ENCODE results near the gene GDA.

The GDA gene

GRCh38 chr9:72150661-72151060 is 1.4 kb downstream of the GDA start:
- no peak for DNase-seq (ENCODE audit: low read depth)

DNA sequence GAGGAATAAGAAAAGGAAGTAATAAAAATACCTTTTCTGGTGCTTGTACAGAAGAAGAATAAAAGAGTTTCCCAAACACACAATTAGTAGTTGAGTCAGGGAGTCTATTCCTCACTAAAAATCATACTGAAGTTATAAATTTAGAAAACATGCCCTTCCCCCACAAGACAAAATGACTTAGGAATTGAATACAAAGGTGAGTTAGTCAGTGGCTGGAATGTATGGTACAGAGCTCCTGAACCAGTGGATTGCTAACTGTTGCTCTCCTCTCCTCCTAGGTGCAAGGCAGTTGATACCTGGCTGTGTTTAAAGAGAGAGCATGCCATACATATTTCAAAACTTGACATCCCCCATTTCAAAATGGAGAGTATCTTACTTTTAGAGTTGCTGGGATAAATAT is 1.9 kb downstream of the GDA start:
- no peak for DNase-seq (ENCODE audit: low read depth)

GRCh38 chr9:72154468-72155285 is 5.4 kb downstream of the GDA start:
- DNase-seq (ENCODE audit: low read depth): no peak

DNA sequence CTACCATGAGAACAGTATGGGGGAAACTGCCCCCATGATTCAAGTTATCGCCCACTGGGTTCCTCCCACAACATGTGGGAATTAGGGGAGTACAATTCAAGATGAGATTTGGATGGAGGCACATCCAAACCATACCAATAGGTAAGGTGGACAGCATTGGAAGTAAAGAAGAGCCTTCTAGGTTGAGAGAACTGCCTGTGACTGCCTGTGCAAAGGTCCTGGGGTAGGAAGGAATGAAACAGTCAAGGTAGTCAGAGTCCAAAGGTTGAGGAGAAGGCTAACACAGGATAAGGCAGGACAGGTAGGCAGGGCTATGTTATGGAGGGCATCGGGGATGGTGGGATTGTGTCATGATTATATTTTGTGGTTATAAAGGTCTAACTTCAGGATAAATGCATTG is 6.1 kb downstream of the GDA start:
- DNase-seq (ENCODE audit: low read depth): no peak

DNA sequence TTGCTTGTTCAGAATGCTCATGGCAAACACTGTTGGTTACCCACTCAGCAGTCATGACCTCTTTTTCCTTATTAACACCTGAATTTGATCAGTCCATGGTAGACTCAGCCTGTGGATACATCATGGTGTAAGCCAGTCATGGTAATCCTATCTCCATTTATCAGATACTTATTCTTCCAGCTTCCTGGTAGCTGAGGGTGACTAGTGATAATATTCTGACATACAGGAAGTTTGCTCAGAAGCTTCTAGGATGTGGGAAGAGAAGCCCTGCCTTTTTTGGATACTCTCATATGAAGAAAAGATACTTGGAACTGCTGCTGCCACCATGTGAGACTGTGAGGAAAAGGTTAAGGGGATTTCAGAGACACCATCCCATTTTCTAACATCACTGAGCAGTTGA is 7.3 kb downstream of the GDA start:
- no peak for DNase-seq (ENCODE audit: low read depth)

DNA sequence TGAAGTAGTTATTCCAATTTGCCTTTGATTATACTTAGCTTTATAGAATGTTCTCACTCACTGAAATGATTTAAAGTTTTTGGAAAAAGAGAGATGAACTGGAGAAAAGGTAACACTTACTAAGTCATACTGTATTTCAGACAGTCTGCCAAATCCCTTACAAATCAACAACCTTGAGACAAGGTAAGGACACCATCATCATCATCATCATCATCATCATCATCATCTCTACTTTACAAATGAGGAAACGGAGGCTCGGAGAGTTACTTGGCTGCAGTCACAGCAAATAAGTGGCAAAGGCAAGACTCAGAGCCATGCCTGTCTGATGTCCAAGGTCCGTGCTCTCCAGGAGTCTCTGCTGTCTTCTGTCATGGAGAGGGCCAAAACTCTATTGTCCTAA is 9.4 kb downstream of the GDA start:
- DNase-seq (ENCODE audit: low read depth): no peak

DNA sequence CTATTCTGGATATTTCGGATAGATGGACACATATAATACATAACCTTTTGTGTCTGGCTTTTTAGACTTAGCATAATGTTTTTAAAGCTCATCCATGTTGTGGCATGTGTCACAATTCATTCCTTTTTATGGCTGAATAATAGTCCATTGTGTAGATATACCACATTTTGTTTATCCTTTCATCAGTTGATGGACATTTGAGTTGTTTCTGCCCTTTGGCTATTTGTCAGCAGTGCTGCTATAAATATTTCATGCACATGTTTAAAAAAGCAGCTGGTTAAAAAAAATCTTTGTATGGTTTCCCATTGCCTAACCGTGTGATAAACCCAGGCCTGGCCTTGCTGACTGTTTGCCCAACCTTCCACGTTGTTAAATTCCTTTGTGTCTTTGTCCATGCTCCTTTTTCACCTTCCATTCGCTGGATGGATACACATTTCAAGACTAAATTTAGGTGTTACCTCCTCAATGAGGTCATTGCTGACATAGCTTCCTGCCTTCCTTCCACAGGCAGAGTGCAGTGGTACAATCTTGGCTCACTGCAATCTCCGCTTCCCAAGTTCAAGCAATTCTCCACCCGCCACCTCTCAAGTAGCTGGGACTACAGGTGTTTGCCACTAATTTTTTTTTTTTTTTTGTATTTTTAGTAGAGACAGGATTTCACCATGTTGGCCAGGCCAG is 11.3 kb downstream of the GDA start:
- no peak for DNase-seq (ENCODE audit: low read depth)

GRCh38 chr9:72165326-72165725 is 16.1 kb downstream of the GDA start:
- no peak for DNase-seq (ENCODE audit: low read depth)

- DNase-seq (ENCODE audit: low read depth): no peak
Measured at GRCh38 chr9:72165821-72166547, 16.7 kb downstream of the GDA start.

DNA sequence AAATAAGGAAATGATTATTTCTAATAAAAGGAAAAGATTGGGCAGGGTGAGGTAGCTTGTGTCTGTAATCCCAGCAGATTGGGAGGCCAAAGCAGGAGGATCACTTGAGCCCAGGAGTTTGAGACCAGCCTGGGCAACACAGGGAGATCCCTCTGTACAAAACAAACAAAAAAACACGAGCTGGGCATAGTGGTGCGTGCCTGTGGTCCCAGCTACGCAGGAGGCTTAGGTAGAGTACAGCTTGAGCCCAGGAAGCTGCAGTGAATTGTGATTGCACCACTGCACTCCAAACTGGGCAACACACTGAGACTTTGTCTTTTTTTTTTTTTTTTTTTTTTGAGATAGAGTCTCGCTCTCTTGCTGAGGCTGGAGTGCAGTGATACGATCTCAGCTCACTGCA is 18.8 kb downstream of the GDA start:
- DNase-seq (ENCODE audit: low read depth): no peak

- no peak for DNase-seq (ENCODE audit: low read depth)
Measured at GRCh38 chr9:72169178-72169577, 19.9 kb downstream of the GDA start.

DNA sequence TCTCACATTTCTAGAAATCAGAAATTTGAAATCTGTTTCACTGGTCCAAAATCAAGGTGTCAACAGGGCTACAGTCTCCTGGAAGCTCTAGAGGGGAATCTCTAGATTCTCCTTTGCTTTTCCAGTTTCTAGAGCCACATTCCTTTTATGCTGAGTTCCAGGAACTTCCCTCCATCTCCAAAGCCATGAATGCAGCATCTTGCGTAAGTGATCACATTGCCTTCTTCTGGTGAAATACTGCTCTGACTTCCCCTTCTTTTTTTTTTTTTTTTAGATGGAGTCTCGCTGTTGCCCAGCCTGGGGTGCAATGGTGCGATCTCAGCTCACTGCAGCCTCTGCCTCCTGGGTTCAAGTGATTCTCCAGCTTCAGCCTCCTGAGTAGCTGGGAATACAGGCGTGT is 23.8 kb downstream of the GDA start:
- no peak for DNase-seq (ENCODE audit: low read depth)

DNA sequence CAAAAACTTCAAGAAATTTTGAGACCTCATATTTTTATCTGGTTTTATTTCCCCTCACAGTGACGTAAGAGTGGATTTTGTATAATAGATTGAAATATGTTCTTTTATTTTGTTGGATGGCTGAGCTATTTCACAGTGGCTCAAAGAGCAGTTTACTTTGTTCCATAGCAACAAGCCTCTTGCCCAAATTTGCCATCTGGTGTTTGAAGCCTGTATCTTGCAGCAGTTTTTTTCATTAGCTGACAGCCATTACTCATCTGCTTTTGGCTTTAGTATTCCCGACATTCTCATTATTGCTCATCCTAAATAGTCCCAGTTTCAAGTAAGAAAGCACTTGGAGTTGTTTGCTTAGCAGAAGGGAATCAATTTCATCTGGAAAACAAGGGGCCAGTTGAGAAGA is 36.3 kb downstream of the GDA start:
- no peak for DNase-seq (ENCODE audit: low read depth)

DNA sequence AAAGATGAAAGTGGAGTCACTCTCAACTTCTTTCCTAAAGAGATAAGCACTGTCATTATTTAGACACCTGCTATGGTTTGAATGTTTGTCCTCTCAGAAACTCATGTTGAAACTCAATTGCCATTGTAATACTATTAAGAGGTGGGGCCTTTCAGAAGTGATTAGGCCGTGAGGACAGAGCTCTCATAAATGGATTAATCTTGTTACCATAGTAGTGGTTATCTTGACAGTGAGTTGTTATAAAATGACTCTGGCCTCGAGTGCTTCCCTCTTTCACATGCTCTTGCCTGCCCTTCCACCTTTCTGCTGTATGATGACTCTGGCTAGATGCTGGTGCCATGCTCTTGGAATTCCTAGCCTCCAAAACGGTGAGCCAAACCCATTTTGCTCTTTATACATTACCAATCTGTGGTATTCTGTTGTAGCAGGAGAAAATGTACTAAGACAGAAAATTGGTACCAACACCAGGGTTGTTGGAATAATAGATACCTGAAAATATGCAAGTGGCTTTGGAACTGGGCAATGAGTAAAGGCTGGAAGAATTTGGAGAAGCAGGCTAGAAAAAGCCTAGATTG is 38.0 kb downstream of the GDA start:
- no peak for DNase-seq (ENCODE audit: low read depth)

DNA sequence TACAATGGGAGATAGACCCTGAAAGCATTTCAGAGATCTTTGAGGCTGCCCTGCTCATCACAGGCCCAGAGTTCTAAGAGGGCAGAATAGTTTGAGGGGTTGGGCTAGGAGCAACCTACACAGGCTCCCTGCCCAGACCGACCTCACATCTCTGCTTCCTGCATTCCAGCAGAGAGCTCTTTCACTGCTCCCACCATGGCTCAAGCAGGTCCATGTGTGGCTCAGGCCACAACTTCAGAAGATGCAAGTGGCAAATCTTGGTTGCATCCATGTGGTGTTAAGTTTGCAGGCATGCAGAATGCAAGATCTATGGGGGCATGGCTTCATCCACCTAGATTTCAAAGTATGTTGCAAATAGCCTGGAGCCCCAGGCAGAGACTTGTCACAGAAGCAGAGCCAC is 39.0 kb downstream of the GDA start:
- DNase-seq (ENCODE audit: low read depth): no peak

DNA sequence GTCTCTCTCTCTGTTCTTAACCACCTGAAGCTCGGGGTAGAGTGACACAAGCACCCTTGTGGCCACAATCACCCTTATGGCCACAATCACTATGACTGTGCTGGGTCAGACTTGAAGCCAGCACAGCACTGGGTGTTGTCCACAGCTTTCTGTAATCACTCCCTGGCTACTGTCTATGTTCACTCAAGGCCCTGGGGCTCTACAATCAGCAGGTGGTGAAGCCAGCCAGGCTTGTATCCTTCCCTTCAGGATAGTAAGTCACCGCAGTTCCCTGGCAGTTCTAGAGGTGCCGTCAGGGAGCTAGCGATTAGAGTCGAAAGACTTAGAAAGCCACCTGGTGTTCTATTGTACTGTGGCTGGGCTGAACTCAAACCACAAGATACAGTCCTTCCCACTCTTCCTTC is 44.2 kb downstream of the GDA start:
- no peak for DNase-seq (ENCODE audit: low read depth)

DNA sequence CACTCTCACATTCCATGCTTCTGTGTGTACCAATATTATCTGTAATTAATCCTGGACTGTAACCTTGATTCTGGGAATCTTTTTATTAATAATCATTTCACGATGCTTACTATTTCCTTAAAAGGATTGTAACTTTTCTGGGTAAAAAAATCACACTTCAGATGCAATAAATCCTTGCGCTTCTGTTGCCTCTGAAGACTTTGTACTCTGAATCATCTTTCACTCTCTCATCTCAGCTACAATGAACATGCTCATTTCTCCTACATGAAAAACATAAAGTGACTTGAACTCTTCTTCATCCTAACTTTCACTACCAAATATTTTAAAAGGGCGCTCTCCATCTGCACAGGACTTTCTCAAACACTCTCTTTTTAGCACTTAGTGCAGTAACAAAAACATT is 50.0 kb downstream of the GDA start:
- no peak for DNase-seq (ENCODE audit: low read depth)

DNA sequence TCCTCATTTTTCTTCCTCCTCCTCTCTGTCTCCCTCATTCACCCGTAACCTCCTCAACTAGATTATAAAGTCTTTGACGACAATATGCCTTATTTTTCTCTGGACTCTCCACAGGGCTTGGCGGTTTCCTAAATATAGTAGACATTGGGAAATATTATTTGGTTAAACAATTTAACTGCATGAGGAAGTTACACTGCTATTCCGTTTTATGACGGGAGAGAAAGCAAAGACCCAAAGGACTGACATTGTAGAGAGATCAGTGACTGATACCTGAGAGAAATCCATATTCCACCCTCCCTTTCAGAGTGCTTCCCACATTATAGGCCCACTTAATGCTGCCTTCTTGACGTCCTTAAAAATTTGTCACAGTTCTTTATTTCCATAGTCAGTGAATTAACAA is 51.2 kb downstream of the GDA start:
- no peak for DNase-seq (ENCODE audit: low read depth)

DNA sequence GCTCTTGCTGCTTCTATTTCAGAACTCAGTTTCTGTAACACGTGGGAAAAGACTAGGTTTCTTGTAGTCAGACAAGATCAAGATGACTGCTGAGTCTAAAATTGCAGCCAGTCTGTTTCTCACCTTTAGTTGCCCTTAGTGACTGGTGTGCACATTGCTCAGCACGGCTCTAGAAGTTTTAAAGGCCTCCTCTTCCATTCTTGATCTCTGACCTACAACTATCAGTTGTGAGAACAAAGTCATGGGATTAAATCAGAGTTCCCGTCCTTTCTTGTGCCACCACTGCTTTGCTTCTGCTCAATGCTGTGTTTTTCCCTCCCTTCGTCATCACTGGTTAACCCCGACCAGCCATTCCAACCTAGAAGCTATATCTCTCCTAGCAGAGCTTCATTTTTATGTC is 52.8 kb downstream of the GDA start:
- DNase-seq (ENCODE audit: low read depth): no peak

DNA sequence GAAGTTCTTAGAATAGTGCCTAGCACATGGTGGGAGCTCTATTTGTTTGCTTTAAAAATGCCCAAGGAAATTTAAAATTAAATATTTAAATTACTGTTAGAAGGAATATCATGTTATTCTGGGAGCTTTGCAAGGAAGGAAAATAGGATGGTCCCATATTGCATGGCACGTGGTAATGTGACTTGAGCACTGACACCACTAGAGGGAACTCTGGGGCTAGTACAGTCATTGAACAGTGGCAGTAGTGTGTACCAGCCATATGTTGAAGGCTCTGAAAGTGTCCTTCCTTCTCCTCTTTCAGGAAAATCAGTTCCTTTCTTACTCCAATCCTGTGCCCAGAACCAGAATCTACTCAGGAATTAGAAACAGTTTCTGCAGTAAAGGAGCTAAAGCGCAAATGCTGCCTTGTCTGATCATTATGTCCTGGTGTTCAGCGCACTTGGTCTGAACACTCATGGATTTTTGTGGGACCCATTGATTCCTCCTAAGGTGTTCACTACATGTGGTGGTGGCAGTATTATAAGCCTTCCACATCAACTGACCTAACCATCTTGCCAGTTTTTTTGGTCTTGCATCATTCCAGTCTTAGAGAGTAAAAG is 54.1 kb downstream of the GDA start:
- DNase-seq (ENCODE audit: low read depth): no peak

DNA sequence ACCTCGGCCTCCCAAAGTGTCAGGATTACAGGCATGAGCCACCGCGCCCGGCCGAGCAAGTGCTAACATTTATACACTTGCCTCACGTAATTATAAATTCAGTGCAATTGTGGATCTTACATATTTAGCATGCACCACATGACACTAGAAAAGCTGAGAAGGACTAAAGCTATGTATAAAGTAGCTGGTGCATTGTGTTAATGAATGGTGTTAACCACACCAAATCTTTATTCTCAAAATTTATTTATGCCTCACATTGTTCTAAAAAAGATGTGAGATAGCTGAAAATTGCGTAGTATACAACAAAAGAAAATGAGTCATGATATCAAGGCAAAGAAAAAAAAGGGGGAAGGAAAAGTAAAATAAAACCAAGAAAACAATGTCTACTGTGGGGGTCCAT is 54.8 kb downstream of the GDA start:
- DNase-seq (ENCODE audit: low read depth): no peak

- no peak for DNase-seq (ENCODE audit: low read depth)
Measured at GRCh38 chr9:72205513-72205912, 56.3 kb downstream of the GDA start.
